Activated T-cell treated with anti-CD3 and anti-CD28 coated beads, Interleukin-2, amount 50 U/mL, for 4 hours (primary cell): ENCODE data around the gene GRK4. TPM values are rescaled to one million over a fixed set of nuclear protein-coding genes. Genes with fewer than 3 reads are reported as not detected.

Experiments
- ATAC-seq, 2 donors: fragments of 200-7000 bp; cut with Tn5 transposase; one replicate each; pipeline ENCODE4 v1.10.0; 2021
- DNase-seq: peaks from one replicate; pipeline ENCODE4 v3.0.0-alpha.2; 2020
- H3K27me3 Mint-ChIP-seq: one replicate; pipeline ENCODE4 v1.8.0; 2021; ENCODE audit warnings: low read depth, mixed read lengths
- H3K36me3 Mint-ChIP-seq: one replicate; pipeline ENCODE4 v1.8.0; 2022; ENCODE audit warnings: mixed read lengths; ENCODE audit not compliant: insufficient read depth
- H3K4me1 Mint-ChIP-seq: one replicate; pipeline ENCODE4 v1.8.0; 2021; ENCODE audit warnings: low read depth, mixed read lengths
- H3K4me3 Mint-ChIP-seq: one replicate; pipeline ENCODE4 v1.8.0; 2021; ENCODE audit warnings: mild to moderate bottlenecking, moderate library complexity, mixed read lengths
- H3K9me3 Mint-ChIP-seq: one replicate; pipeline ENCODE4 v1.8.0; 2021; ENCODE audit warnings: mixed read lengths
- total RNA-seq, 3 donors: library from RNA; stranded (reverse); gene quantifications; one replicate each; pipeline ENCODE4 v1.2.1, GENCODE V29; 2021

Gene GRK4
- total RNA-seq, 3 donors from 2014 or later, result 2.7 to 3.0 (median 2.9) TPM

DNA sequence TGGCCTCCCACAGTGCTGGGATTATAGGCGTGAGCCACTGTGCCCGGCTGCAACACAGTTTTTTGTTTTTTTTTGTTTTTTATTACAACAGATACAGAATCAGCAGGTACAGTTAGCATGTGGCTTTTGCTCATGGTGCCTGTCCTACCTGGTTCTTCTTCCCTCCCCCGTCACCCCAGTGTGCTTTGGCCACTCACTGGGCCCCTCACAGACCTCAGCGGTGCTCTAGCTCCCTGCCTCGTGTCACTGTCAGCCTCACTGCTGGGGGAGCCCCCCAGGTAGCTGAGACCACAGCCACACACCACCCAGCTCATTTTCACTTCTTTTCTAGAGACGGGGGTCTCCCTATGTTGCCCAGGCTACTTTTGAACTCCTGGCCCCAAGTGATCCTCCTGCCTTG is 72.3 kb downstream of the GRK4 start:
- Mint-ChIP-seq H3K4me3 (no peak overlapping the region), H3K4me1 (peaks cover 21% of the 10 kb centered on the region)
- ATAC-seq, result no peak

DNA sequence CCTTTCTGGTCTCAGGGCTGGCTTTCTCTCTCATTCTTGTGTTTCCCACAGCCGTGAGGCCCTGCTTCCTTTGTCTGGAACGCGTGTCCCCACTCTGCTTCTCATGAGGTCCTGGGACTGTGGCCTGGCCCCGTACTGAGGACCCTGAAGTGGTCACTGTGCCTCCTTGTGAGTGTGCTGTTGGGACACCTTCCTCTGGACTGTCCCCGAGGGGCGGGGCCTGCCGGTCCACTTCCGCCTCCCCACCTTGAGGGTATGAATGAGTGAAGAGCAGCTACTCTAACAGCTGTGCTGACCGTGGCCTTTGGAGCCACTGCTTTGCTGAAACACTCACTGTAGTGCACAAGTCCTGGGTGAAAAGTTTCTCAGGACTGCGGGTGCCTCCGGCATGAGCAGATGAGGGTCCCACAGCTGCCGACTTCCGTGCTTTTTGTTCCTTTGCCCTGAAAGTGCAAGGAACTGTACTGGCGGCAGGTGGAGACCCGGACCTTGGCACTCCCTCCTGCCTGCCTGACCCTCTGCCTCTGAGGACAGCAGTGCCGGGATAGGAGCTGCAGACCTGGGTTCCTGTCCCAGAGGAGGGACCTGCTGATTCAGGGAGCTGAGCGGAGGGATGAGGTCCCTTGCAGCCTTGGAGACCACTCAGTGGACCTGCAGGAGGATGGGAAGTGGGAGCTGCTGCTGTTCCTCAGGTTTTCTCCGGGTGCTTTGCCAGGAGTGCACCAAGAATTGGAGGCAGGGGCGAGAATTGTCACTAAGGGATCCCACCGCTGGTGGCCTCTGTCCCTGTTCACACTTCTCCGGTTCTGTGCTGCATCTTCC is 73.0 kb downstream of the GRK4 start:
- Mint-ChIP-seq H3K4me1 (peaks cover 23% of the 10 kb centered on the region), H3K36me3 (no peaks in the 10 kb centered on the region), H3K9me3 (no peaks in the 10 kb centered on the region), H3K27me3 (peaks cover 5% of the 10 kb centered on the region), H3K4me3 (no peak overlapping the region)
- DNase-seq, result no peak
- ATAC-seq, result no peak

More for the DNA sequence above, 72.3 kb downstream of the GRK4 start:
- Mint-ChIP-seq H3K36me3 (no peaks in the 10 kb centered on the region), H3K27me3 (peaks cover 5% of the 10 kb centered on the region), H3K9me3 (no peaks in the 10 kb centered on the region)
- DNase-seq, result no peak

DNA sequence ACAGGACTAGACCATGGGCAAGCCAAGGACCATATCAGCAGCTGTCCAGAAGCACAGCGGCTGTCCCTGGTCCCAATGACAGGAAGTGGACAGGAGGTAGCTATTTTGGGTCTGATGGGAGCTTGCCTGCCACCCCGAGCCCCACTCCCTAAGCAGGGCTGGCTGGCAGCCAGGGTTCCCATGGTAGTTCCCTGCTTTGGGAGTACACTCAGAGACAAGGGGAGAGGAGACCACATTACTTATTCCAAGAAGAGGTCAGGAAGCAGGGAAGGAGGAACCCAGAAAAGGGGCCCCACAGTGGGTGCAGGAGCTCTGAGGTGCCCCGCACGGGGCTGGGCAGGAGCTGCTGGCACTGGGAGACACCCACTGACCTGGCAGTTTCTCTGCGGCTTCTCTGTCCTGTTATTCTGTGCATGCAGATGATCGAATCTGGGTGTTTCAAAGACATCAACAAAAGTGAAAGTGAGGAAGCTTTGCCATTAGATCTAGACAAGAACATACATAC is 74.6 kb downstream of the GRK4 start:
- Mint-ChIP-seq H3K4me1 (peaks cover 34% of the 10 kb centered on the region), H3K36me3 (no peaks in the 10 kb centered on the region), H3K9me3 (no peaks in the 10 kb centered on the region), H3K27me3 (peaks cover 5% of the 10 kb centered on the region), H3K4me3 (peak overlapping the region; percentile 54)
- ATAC-seq, result no peak
- no peak for DNase-seq

DNA sequence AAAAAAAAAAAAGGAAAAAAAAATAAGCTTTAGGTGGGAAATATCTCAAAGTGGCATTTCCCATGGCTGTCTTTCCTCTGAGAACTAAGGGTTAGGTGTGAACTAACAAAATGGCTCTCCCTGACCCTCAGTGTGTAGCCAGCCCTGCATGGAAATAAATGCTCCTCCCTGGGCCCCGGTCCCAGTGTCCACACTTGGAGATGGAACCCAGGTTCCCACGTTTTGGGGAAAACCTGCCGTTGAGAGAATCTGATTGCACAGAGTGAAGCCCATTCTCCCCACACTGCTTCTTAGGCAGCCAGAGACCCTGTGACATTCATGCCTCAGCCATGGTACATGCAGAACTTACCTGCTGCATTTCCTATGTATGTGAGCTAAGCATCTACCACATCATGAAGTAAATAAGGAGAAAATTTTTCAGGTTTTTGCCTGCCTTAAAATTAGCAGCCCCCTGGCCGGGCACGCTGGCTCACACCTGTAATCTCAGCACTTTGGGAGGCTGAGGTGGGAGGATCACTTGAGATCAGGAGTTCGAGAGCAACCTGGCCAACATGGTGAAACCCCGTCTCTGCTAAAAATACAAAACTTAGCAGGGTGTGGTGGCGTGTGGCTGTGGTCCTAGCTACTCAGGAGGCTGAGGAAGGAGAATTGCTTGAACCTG is 76.5 kb downstream of the GRK4 start:
- H3K9me3 Mint-ChIP-seq, result no peaks in the 10 kb centered on the region
- DNase-seq, result no peak
- no peaks in the 10 kb centered on the region for H3K36me3 Mint-ChIP-seq
- H3K4me1 Mint-ChIP-seq, result peaks cover 39% of the 10 kb centered on the region
- ATAC-seq, result no peak
- no peak overlapping the region for H3K4me3 Mint-ChIP-seq
- H3K27me3 Mint-ChIP-seq, result peaks cover 5% of the 10 kb centered on the region

DNA sequence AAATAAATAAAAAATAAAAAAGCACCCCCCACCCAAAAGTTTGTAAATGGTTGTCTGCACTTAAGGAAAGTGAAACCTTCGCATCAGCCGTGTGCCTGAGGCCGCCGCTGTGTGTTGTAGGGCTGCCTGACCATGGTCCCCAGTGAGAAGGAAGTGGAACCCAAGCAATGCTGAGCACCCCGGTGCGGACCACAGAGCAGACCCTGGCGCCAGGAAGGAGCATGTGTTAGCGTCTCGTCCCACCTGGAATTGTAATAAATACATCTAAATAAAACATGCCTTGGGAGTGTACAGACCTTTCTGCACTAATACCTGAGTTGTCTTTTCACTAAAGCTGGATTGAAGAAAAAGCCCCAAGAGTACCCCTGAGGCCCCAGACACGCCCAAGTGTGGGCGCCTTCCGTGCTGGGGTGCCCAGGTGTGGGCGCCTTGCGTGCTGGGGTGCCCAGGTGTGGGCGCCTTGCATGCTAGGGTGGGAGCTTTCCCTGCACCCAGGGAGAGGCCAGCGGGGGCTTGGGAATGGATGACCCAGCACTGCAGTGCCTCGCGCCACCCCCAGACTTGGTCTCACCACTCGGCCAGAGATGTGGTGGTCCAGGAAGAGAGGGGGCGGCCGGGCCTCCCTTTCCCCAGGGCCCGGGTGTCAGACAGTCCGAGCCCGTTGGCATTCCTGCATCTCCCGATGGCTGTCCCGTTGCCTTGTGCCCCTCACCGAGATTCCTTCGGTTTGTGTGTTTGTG is 77.3 kb downstream of the GRK4 start:
- H3K4me1 Mint-ChIP-seq, result peaks cover 47% of the 10 kb centered on the region
- peak overlapping the region; percentile 54 for H3K4me3 Mint-ChIP-seq
- DNase-seq (no peak), ATAC-seq (no peak)
- no peaks in the 10 kb centered on the region for H3K9me3 Mint-ChIP-seq
- no peaks in the 10 kb centered on the region for H3K36me3 Mint-ChIP-seq
- peaks cover 5% of the 10 kb centered on the region for H3K27me3 Mint-ChIP-seq

DNA sequence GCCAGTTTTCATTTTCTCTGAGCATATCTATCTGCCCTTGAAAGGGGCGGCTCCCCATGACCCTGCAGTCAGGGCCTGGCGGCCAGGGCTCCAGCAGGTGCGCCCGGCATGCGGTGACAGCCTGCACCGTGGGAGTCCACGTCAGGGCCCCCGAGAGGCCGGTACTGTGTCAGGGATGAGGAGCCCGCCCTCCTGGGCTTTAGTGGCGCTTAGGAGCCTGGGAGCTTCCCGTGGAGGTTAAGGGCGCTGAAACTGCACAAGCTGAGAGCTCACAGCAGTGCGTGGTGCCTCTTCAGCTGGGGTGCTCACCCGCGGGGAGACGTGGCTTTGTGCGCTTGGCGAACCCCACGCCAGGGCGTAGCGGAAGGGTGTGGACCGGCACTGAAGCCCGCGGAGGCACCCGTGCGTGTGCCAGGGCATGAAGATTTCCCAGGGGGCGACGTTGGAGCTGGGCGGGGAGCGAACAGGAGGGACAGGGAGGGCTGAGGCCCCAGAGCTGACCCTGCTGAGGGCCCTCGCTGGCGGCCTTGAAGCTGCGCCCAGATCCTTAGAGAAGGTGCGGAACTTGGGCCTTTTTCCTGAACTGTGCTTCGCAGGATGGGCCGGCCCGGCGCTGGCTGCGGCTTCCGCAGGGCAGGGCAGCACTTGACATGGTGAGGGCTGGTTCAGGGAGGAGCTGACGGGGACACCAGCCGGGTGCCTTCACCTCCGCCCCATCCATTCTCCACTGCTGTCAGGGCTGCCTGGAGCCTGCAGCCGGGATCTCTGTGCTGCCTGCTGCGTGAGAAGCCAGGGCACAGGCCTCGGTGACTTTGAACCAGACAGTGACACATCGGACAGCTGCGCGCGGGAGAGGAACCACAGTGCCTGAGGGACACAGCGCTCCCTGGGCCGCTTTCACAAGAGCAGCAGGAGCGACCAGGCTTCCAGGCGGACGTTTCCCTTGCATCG is 78.1 kb downstream of the GRK4 start:
- Mint-ChIP-seq H3K27me3 (peaks cover 5% of the 10 kb centered on the region), H3K4me1 (peaks cover 49% of the 10 kb centered on the region), H3K36me3 (no peaks in the 10 kb centered on the region), H3K4me3 (peak overlapping the region; percentile 77), H3K9me3 (no peaks in the 10 kb centered on the region)
- ATAC-seq (peak; percentile 73 to 75), DNase-seq (peak; percentile 19)

DNA sequence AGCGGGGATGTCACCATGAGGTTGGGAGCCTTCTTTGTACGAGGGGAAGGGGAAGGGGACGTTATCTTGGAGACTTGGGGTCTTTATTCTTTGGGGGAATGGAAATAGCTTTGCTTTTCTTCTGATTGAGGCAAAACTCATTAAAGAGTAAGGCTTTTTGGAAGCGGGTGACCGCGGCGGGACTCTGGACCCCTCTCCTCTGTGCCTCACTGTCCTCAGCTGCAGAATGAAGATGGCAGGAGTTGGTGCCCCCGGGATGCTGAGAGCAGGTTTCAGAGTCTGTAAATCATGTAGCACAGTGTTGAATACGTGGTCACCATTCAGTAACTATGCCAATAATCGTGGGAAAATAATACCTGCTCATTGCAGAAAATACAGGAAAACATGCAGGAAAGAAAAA is 78.9 kb downstream of the GRK4 start:
- peaks cover 45% of the 10 kb centered on the region for H3K4me1 Mint-ChIP-seq
- H3K9me3 Mint-ChIP-seq, result no peaks in the 10 kb centered on the region
- H3K4me3 Mint-ChIP-seq, result peak overlapping the region; percentile 77
- H3K27me3 Mint-ChIP-seq, result peaks cover 4% of the 10 kb centered on the region
- ATAC-seq (no peak), DNase-seq (no peak)
- H3K36me3 Mint-ChIP-seq, result no peaks in the 10 kb centered on the region

DNA sequence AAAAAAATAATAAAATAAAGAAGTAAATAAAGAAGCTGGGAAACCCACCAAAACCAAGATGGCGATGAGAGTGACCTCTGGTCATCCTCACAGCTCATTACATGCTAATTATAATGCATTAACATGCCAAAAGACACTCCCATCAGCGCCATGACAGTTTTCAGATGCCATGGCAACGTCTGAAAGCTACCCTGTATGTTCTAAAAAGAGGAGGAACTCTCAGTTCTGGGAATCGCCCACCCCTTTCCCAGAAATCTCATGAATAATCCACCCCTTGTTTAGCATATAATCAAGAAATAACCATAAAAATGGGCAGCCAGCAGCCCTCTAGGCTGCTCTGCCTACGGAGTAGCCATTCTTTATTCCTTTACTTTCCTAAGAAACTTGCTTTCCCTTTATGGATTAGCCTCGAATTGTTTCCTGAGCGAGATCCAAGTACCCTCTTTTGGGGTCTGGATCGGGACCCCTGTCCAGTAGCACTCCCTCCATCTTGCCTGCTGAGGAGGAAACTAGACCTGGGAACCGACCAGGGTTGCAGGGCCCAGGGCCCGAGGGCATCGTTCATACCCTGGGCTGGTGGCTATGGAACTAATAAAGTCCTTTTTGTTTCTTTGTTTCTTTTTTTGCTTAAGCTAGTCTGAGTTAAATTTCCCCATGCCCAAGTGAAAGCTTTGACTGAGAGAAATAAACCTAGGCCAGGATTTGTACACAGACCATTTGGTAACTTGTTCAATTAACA is 80.1 kb downstream of the GRK4 start:
- no peaks in the 10 kb centered on the region for H3K36me3 Mint-ChIP-seq
- H3K4me1 Mint-ChIP-seq, result peaks cover 41% of the 10 kb centered on the region
- no peaks in the 10 kb centered on the region for H3K27me3 Mint-ChIP-seq
- ATAC-seq, result no peak
- DNase-seq, result no peak
- no peak overlapping the region for H3K4me3 Mint-ChIP-seq
- no peaks in the 10 kb centered on the region for H3K9me3 Mint-ChIP-seq

DNA sequence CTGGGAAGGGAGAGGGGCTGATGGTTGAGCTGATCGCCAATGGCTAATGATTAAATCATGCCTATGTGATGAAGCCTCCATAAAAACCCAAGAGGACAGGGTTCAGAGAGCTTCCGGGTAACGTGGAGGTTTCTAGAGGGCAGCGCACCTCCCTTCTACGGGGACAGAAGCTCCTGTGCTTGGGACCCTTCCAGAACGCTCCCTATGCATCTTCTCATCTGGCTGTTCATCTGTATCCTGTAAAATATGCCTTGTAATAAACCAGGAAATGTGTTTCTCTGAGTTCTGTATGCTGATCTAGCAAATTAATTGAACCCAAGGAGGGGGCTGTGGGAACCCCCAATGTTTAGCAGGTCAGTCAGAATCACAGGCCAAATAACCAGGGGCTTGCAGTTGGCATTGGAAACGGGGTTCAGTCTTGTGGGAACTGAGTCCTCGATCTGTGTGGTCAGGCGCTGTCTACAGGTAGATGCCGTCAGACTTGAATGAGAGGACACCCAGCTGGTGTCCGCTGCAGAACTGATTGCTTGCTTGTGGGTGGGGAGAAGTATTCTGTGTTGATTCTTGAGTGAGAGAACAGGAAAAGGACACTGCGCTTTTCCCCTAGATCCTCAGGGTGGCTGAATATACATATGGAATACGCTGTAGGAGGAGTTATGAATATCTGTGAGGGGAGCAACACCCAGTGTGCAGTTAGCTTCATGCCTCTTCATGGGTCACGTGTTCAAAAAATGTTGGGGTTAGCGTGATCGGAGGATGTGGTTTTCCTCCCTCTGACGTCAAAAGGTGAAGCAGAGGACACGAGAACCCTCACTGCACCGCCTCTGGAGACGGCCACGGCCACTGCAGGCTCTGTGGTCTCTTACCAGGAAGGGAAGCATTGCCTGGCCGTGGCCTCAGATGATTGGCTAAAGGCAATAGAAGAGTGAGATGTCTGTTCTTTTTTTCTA is 81.8 kb downstream of the GRK4 start:
- DNase-seq (peak; percentile 39), ATAC-seq (peak; percentile 11 to 15)
- Mint-ChIP-seq H3K4me3 (peak overlapping the region; percentile 12), H3K36me3 (no peaks in the 10 kb centered on the region), H3K9me3 (no peaks in the 10 kb centered on the region), H3K4me1 (peaks cover 39% of the 10 kb centered on the region), H3K27me3 (no peaks in the 10 kb centered on the region)

DNA sequence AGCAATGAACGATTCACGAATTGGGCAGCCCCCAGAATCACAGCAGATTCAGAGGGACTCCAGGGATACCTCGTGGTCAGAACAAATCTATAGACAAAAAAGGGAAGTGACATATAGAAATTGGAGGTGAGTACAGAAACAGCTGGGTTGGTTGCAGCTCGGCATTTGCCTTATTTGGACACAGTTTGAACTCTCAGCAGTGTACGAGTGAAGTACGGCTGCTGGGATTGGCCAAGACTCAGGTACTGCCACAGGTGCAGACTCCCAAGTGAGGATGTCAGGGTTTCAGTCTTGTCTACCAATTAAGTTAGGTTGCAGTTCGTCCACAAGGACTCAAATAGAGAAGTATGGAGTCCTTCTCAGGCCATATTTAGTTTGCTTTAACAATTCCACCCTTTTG is 82.8 kb downstream of the GRK4 start:
- H3K36me3 Mint-ChIP-seq, result no peaks in the 10 kb centered on the region
- H3K4me3 Mint-ChIP-seq, result no peak overlapping the region
- peaks cover 34% of the 10 kb centered on the region for H3K4me1 Mint-ChIP-seq
- no peaks in the 10 kb centered on the region for H3K9me3 Mint-ChIP-seq
- ATAC-seq (no peak), DNase-seq (no peak)
- no peaks in the 10 kb centered on the region for H3K27me3 Mint-ChIP-seq

DNA sequence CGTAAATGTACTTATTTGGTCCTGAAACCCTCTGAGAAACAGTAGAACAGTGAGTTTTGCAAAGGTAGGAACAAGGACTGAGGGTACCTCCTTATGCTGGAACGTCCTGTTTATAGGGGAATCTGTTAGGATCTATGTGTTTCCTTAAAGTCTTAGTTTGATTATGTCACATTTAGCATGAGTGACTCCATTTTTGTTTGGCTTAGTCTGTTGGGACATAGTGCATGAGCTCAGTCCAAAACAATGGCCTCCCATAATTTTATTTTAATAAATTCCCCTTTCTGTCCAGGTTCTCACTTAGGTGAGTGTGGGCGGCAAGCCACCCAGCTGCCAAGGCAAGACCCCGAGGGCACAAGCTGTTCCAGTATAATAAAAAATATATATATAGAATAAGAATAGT is 83.3 kb downstream of the GRK4 start:
- H3K9me3 Mint-ChIP-seq, result no peaks in the 10 kb centered on the region
- H3K4me3 Mint-ChIP-seq, result no peak overlapping the region

More for the DNA sequence above, 83.3 kb downstream of the GRK4 start:
- no peak for ATAC-seq
- Mint-ChIP-seq H3K4me1 (peaks cover 33% of the 10 kb centered on the region), H3K27me3 (no peaks in the 10 kb centered on the region), H3K36me3 (no peaks in the 10 kb centered on the region)
- DNase-seq, result no peak
